Gastroesophageal sphincter (tissue), 3 donors: ENCODE data around the gene ZNF185.
A peak's percentile ranks its signal among the peaks of the same experiment; 100 is the strongest.

Experiments
- POLR2A ChIP-seq, 2 donors: fragments of 450-650 bp; IDR thresholded peaks; one replicate each; pipeline ENCODE4 v1.6.1; 2017; ENCODE audit warnings: antibody characterized with exemption in 2 of 2, mild to moderate bottlenecking in 2 of 2, moderate library complexity in 1 of 2
- TF ChIP-seq, protein P1 (sequence below), 4 experiments: fragments of 200-600 bp in 2 of 4; fragments of 450-650 bp in 2 of 4; sonication (generic) in 1 of 4; IDR thresholded peaks; one replicate each; pipeline ENCODE4 v1.5.1; 2017 to 2019; ENCODE audit warnings: antibody characterized with exemption in 4 of 4, mild to moderate bottlenecking in 2 of 4, moderate library complexity in 2 of 4

DNA sequence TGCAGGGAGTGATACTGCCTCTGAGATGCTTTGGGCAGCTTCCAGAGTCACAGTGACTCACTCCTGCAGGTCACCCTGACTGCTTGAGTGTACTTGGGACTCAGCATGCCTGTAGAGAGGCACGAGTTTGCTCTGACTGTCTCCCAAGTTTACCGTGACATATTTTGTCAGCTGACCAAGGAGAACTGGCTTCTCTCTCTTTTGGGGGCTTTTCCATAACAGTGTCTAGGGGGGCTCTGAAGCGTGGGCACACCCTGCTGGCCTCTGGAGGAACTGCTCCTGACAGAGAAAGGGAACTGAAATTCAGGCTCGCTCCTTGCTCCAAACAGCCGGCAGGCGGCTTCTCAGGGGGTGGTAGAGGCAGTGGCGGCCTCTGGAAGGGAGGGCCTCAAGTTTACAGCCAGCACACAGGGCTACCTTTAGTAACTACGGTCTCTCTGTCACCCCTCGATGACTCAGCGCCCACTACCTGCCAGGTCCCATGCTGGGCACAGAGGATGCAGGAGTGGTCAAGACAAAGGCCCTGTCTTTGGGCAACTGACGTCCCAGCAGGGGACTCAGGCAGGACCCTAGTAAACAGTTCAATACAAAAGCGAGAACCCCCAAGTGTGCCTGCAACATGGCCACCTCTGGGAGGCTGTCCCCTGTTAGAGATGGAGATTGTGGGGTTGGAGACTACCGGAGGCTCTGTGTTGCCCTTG, 17.8 kb downstream of the ZNF185 start:
- TF ChIP-seq, protein P1, sequence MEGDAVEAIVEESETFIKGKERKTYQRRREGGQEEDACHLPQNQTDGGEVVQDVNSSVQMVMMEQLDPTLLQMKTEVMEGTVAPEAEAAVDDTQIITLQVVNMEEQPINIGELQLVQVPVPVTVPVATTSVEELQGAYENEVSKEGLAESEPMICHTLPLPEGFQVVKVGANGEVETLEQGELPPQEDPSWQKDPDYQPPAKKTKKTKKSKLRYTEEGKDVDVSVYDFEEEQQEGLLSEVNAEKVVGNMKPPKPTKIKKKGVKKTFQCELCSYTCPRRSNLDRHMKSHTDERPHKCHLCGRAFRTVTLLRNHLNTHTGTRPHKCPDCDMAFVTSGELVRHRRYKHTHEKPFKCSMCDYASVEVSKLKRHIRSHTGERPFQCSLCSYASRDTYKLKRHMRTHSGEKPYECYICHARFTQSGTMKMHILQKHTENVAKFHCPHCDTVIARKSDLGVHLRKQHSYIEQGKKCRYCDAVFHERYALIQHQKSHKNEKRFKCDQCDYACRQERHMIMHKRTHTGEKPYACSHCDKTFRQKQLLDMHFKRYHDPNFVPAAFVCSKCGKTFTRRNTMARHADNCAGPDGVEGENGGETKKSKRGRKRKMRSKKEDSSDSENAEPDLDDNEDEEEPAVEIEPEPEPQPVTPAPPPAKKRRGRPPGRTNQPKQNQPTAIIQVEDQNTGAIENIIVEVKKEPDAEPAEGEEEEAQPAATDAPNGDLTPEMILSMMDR (IDR thresholded peaks at IDR 0.05): peak in 1 of 4 experiments; percentile 38
- no peak for TF ChIP-seq POLR2A (IDR thresholded peaks at IDR 0.05)
